Activated CD8-positive, alpha-beta T cell treated with anti-CD3 and anti-CD28 coated beads for 36 hours (primary cell): ENCODE data around the gene SKI. TPM values are rescaled to one million over a fixed set of nuclear protein-coding genes. Genes with fewer than 3 reads are reported as not detected.
A peak's percentile ranks its signal among the peaks of the same experiment; 100 is the strongest.
"Not testable (repeated sequence)": the region's sequence is repeated elsewhere in the genome, so short reads cannot be mapped to it uniquely, and the experiment has no call there.

ENCODE experiments used
- ATAC-seq: fragments of 200-7000 bp; cut with Tn5 transposase; one replicate; pipeline ENCODE4 v1.10.0; 2021; ENCODE audit warnings: mild to moderate bottlenecking, moderate library complexity
- CTCF ChIA-PET: fragments of 350-600 bp; sonication (Branson Sonifier 250); formaldehyde crosslinking; loops from one replicate; lab custom pipeline; 2021; ENCODE audit warnings: antibody characterized with exemption; lab: Charles Lee
- POLR2A ChIA-PET: fragments of 350-600 bp; sonication (Branson Sonifier 250); formaldehyde crosslinking; loops from one replicate; lab custom pipeline; 2021; ENCODE audit warnings: antibody characterized with exemption; lab: Charles Lee
- DNase-seq: peaks from one replicate; pipeline ENCODE4 v3.0.0-alpha.2; 2020
- H3K27ac Mint-ChIP-seq: one replicate; pipeline ENCODE4 v1.8.0; 2021; ENCODE audit warnings: mild to moderate bottlenecking, mixed read lengths
- H3K27me3 Mint-ChIP-seq: one replicate; pipeline ENCODE4 v1.8.0; 2021; ENCODE audit warnings: mixed read lengths
- H3K36me3 Mint-ChIP-seq: one replicate; pipeline ENCODE4 v1.8.0; 2021; ENCODE audit warnings: low read depth, mixed read lengths
- H3K4me1 Mint-ChIP-seq: one replicate; pipeline ENCODE4 v1.8.0; 2021; ENCODE audit warnings: low read depth, mixed read lengths
- H3K4me3 Mint-ChIP-seq: one replicate; pipeline ENCODE4 v1.8.0; 2021; ENCODE audit warnings: mild to moderate bottlenecking, moderate library complexity, mixed read lengths
- H3K9me3 Mint-ChIP-seq: one replicate; pipeline ENCODE4 v1.8.0; 2021; ENCODE audit warnings: mixed read lengths
- CTCF ChIP-seq: fragments of 200-600 bp; IDR thresholded peaks from one replicate; pipeline ENCODE4 v1.8.0; 2022; ENCODE audit warnings: antibody characterized with exemption, mild to moderate bottlenecking
- intact Hi-C: fragments of 100-400 bp; cut with micrococcal nuclease; formaldehyde crosslinking; loops from one replicate; pipeline ENCODE4 v1.10.0; 2022
- total RNA-seq, 2 experiments: library from RNA; stranded (reverse); gene quantifications; one replicate each; pipeline ENCODE4 v1.2.3, GENCODE V29; 2021

SKI gene
- total RNA-seq, 2 experiments from 2014 or later: 27.5 to 28.3 TPM

- H3K27me3 Mint-ChIP-seq: no peaks in the 10 kb centered on the region
- no peak for DNase-seq
- ChIA-PET CTCF (no interaction called here), POLR2A (interaction anchor here (1.0 to 1.3 kb wide), 2 partner anchors 38 to 67 kb away, joined by 4 read pairs; no protein-coding TSS in a partner anchor)
- no peak for ATAC-seq
- H3K27ac Mint-ChIP-seq: peak overlapping the region; percentile 49
- peaks cover 87% of the 10 kb centered on the region for H3K4me1 Mint-ChIP-seq
- no peak for TF ChIP-seq CTCF
- H3K4me3 Mint-ChIP-seq: no peak overlapping the region
- intact Hi-C loops: loop anchor here (5.0 kb wide), 1 partner anchor 62 kb away; no protein-coding TSS in a partner anchor
- no peaks in the 10 kb centered on the region for H3K9me3 Mint-ChIP-seq
- peaks cover 5% of the 10 kb centered on the region for H3K36me3 Mint-ChIP-seq
Observed at GRCh38 chr1:2294725-2295078, 66.6 kb downstream of the SKI start.

GRCh38 chr1:2295526-2295925 is 67.4 kb downstream of the SKI start:
- H3K4me3 Mint-ChIP-seq: no peak overlapping the region
- intact Hi-C loops: no loop called here
- TF ChIP-seq CTCF: no peak
- ATAC-seq (no peak), DNase-seq (no peak)
- H3K9me3 Mint-ChIP-seq: no peaks in the 10 kb centered on the region
- peak overlapping the region; percentile 23 for H3K27ac Mint-ChIP-seq
- peaks cover 87% of the 10 kb centered on the region for H3K4me1 Mint-ChIP-seq
- no peaks in the 10 kb centered on the region for H3K27me3 Mint-ChIP-seq
- ChIA-PET POLR2A (interaction anchor here (1.0 kb wide), 1 partner anchor 39 kb away, joined by 4 read pairs; no protein-coding TSS in a partner anchor), CTCF (no interaction called here)
- peaks cover 5% of the 10 kb centered on the region for H3K36me3 Mint-ChIP-seq

GRCh38 chr1:2296211-2296610 is 68.1 kb downstream of the SKI start:
- CTCF ChIA-PET: not testable (repeated sequence)

GRCh38 chr1:2296614-2297013 is 68.5 kb downstream of the SKI start:
- DNase-seq (no peak), ATAC-seq (no peak)
- intact Hi-C loops: no loop called here
- Mint-ChIP-seq H3K36me3 (peaks cover 5% of the 10 kb centered on the region), H3K4me3 (no peak overlapping the region), H3K27me3 (no peaks in the 10 kb centered on the region), H3K27ac (no peak overlapping the region), H3K4me1 (peaks cover 79% of the 10 kb centered on the region), H3K9me3 (no peaks in the 10 kb centered on the region)
- CTCF ChIA-PET: no interaction called here
- no peak for TF ChIP-seq CTCF
- POLR2A ChIA-PET: no interaction called here

More at GRCh38 chr1:2296211-2296610, 68.1 kb downstream of the SKI start:
- ATAC-seq, H3K27ac Mint-ChIP-seq, H3K36me3 Mint-ChIP-seq, POLR2A ChIA-PET, DNase-seq, H3K9me3 Mint-ChIP-seq, intact Hi-C loops, H3K27me3 Mint-ChIP-seq, H3K4me3 Mint-ChIP-seq: not testable (repeated sequence)
- H3K4me1 Mint-ChIP-seq: peaks cover 80% of the 10 kb centered on the region

- Mint-ChIP-seq H3K4me3 (no peak overlapping the region), H3K36me3 (peaks cover 5% of the 10 kb centered on the region), H3K9me3 (no peaks in the 10 kb centered on the region), H3K4me1 (peaks cover 77% of the 10 kb centered on the region), H3K27ac (no peak overlapping the region), H3K27me3 (no peaks in the 10 kb centered on the region)
- intact Hi-C loops: no loop called here
- no peak for TF ChIP-seq CTCF
- ATAC-seq (no peak), DNase-seq (no peak)
- ChIA-PET POLR2A (no interaction called here), CTCF (interaction anchor here (2.8 to 3.6 kb wide), 2 partner anchors 18 to 102 kb away, joined by 9 to 15 read pairs; partner anchors contain the start of gene FAAP20)
Observed at GRCh38 chr1:2297246-2298011, 69.3 kb downstream of the SKI start.
